Tibial nerve (tissue), 4 donors: Measurements from ENCODE around the gene FNDC3B. TPM values are rescaled to one million over a fixed set of nuclear protein-coding genes. Genes with fewer than 3 reads are reported as not detected.

Experiments used
- DNase-seq, 2 donors: peaks; one replicate each; pipeline ENCODE4 v3.0.0-alpha.2; 2019; ENCODE audit warnings: low spot score in 2 of 2
- H3K27ac ChIP-seq, 4 donors: fragments of 200-600 bp; sonication (generic) in 3 of 4; one replicate each; pipeline ENCODE4 v1.5.1; 2017 to 2019; ENCODE audit warnings: mild to moderate bottlenecking in 1 of 4
- H3K27me3 ChIP-seq, 2 donors: fragments of 200-600 bp; sonication (generic) in 1 of 2; one replicate each; pipeline versions ENCODE4 v1.5.1 to v1.6.0; 2017 to 2019
- H3K36me3 ChIP-seq, 3 donors: fragments of 200-600 bp; sonication (generic); one replicate each; pipeline ENCODE4 v1.5.1; 2018 to 2019
- H3K4me1 ChIP-seq, 4 donors: fragments of 200-600 bp; sonication (generic) in 3 of 4; one replicate each; pipeline ENCODE4 v1.5.1; 2017 to 2019
- H3K4me3 ChIP-seq, 4 donors: fragments of 200-600 bp; sonication (generic) in 3 of 4; one replicate each; pipeline ENCODE4 v1.5.1; 2017 to 2019; ENCODE audit warnings: mild to moderate bottlenecking in 1 of 4, moderate library complexity in 1 of 4
- H3K9me3 ChIP-seq, 4 donors: fragments of 200-600 bp; sonication (generic) in 3 of 4; one replicate each; pipeline ENCODE4 v1.5.1; 2017 to 2019
- EP300 ChIP-seq, 2 donors: sonication (generic); formaldehyde crosslinking; IDR thresholded peaks; one replicate each; pipeline ENCODE4 v1.6.1; 2017; ENCODE audit warnings: antibody characterized with exemption in 2 of 2, mild to moderate bottlenecking in 1 of 2
- POLR2A ChIP-seq, 2 donors: fragments of 450-650 bp; IDR thresholded peaks; one replicate each; pipeline ENCODE4 v1.6.1; 2017; ENCODE audit warnings: antibody characterized with exemption in 2 of 2, mild to moderate bottlenecking in 2 of 2, moderate library complexity in 2 of 2
- WGBS, 2 donors: methylation state at CpG; one replicate each; pipeline ENCODE4 v1.1.5; 2018; 5-methylcytosine and 5-hydroxymethylcytosine counted together
- total RNA-seq, 4 donors: library from RNA; depleted of rRNA; stranded (reverse); fragments of >200 nt; gene quantifications; one replicate each; pipeline ENCODE4 v1.1.0, GENCODE V29; 2016
- TF ChIP-seq, protein P1 (sequence below), 5 experiments: fragments of 200-600 bp in 3 of 5; fragments of 450-650 bp in 2 of 5; sonication (generic) in 3 of 5; IDR thresholded peaks; one replicate each; pipeline ENCODE4 v1.5.1; 2016 to 2019; ENCODE audit warnings: antibody characterized with exemption in 5 of 5, mild to moderate bottlenecking in 3 of 5, moderate library complexity in 2 of 5

The FNDC3B gene
- total RNA-seq, 4 donors from 2014 or later, result 87.5 to 106 (median 95.7) TPM

DNA sequence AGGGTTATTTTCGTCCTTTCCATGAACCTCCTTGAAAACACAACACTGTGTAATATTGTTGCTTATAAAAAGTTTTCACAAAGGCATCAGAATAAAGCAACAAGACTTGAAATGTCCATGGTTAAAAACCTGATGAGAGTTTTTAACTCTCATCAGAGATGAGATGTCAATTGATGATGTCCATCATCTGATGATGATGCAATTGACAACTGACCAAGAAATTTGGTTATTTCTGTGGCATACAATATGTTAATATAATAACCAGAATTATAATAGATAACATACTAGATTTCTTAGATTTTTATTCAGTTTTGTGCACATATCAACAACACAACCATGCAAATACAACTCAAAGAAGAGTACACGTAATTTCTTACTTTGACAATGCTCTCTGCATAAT is 15.5 kb upstream of the FNDC3B start:
- Histone ChIP-seq H3K4me1 (no peaks in the 10 kb centered on the region), H3K9me3 (no peaks in the 10 kb centered on the region), H3K27me3 (no peaks in the 10 kb centered on the region), H3K27ac (no peak overlapping the region), H3K36me3 (no peaks in the 10 kb centered on the region), H3K4me3 (no peak overlapping the region)
- DNase-seq, result no peak
- WGBS, 2 donors, result 83 to 89% methylated on average over 2 of the region's 2 CpGs
- TF ChIP-seq, protein P1, sequence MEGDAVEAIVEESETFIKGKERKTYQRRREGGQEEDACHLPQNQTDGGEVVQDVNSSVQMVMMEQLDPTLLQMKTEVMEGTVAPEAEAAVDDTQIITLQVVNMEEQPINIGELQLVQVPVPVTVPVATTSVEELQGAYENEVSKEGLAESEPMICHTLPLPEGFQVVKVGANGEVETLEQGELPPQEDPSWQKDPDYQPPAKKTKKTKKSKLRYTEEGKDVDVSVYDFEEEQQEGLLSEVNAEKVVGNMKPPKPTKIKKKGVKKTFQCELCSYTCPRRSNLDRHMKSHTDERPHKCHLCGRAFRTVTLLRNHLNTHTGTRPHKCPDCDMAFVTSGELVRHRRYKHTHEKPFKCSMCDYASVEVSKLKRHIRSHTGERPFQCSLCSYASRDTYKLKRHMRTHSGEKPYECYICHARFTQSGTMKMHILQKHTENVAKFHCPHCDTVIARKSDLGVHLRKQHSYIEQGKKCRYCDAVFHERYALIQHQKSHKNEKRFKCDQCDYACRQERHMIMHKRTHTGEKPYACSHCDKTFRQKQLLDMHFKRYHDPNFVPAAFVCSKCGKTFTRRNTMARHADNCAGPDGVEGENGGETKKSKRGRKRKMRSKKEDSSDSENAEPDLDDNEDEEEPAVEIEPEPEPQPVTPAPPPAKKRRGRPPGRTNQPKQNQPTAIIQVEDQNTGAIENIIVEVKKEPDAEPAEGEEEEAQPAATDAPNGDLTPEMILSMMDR (IDR thresholded peaks at IDR 0.05), result no peak
- TF ChIP-seq EP300 (IDR thresholded peaks at IDR 0.05), result no peak
- TF ChIP-seq POLR2A (IDR thresholded peaks at IDR 0.05), result no peak

DNA sequence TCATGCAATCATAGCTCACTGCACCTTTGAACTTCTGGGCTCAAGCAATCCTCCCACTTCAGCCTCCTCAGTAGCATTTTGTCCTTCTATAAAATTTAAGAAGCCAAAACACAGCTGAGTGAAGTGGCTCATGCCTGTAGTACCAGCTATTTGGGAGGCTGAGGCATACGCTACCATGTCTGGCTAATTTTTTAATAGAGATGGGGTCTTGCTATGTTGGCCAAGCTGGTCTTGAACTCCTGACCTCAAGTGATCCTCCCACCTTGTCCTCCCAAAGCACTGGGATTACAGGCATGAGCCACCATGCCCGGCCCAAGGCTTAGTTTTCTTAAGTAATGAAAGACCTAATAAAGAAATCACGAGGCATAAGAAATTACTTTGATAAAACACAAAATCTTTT is 14.7 kb upstream of the FNDC3B start:
- Histone ChIP-seq H3K4me3 (no peak overlapping the region), H3K9me3 (no peaks in the 10 kb centered on the region), H3K36me3 (no peaks in the 10 kb centered on the region), H3K27ac (no peak overlapping the region), H3K4me1 (no peaks in the 10 kb centered on the region), H3K27me3 (no peaks in the 10 kb centered on the region)
- WGBS, 2 donors, result 90 to 94% methylated on average over 3 of the region's 3 CpGs
- TF ChIP-seq POLR2A (IDR thresholded peaks at IDR 0.05) (no peak), EP300 (IDR thresholded peaks at IDR 0.05) (no peak)
- TF ChIP-seq, protein P1 (IDR thresholded peaks at IDR 0.05), result no peak
- no peak for DNase-seq

DNA sequence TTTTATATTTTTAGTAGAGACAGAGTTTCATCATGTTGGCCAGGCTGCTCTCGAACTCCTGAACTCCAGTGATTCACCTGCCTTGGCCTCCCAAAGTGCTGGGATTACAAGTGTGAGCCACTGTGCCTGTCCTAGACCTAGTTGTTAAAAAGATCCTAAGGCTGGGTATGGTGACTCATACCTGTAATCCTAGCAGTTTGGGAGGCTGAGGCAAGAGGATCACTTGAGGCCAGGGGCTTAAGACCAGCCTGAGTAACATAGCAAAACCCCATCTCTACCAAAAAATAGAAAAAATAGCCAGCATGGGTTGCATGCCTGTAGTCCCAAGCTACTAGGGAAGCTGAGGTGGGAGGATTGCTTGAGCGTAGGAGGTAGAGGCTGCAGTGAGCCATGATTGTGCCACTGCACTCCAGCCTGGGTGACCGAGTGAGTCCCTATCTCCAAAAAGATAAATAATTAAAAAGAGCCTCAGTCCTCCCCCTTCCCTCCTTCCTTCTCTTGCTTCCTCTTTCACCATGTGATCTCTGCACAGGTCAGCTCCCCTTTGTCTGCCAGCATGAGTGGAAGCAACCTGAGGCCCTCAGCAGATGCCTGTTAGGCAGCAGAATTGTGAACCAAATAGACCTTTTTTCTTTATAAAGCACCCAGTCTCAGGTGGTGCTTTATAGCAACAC is 9.8 kb upstream of the FNDC3B start:
- Histone ChIP-seq H3K4me1 (no peaks in the 10 kb centered on the region), H3K9me3 (no peaks in the 10 kb centered on the region), H3K27me3 (no peaks in the 10 kb centered on the region), H3K27ac (no peak overlapping the region), H3K4me3 (no peak overlapping the region), H3K36me3 (no peaks in the 10 kb centered on the region)
- 93 to 95% methylated on average over 3 of the region's 3 CpGs for WGBS, 2 donors
- no peak for TF ChIP-seq EP300 (IDR thresholded peaks at IDR 0.05)
- TF ChIP-seq, protein P1 (IDR thresholded peaks at IDR 0.05), result no peak
- TF ChIP-seq POLR2A (IDR thresholded peaks at IDR 0.05), result no peak
- no peak for DNase-seq

DNA sequence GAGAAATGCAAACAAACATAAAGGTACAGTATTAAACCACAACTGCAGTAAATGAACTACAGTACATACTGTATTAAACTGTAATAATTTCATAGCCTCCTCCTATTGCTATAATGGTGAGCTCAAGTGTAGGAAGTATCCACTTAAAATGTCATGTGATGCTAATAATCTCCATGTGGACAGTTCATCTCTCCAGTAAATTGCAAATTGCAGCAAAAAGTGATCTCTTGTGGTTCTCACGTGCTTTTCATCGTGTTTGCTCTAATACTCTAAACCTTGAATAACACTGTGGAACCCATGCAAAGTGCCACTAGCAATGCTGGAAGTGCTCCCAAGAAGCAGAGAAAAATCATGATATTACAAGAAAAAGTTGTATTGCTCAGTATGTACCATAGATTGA is 9.2 kb upstream of the FNDC3B start:
- H3K4me3 ChIP-seq, result no peak overlapping the region
- H3K4me1 ChIP-seq, result no peaks in the 10 kb centered on the region
- DNase-seq, result no peak
- TF ChIP-seq, protein P1 (IDR thresholded peaks at IDR 0.05), result no peak
- TF ChIP-seq EP300 (IDR thresholded peaks at IDR 0.05), result no peak
- no peak for TF ChIP-seq POLR2A (IDR thresholded peaks at IDR 0.05)
- H3K9me3 ChIP-seq, result no peaks in the 10 kb centered on the region
- H3K27me3 ChIP-seq, result no peaks in the 10 kb centered on the region
- no peaks in the 10 kb centered on the region for H3K36me3 ChIP-seq
- 78 to 90% methylated on average over 2 of the region's 2 CpGs for WGBS, 2 donors
- H3K27ac ChIP-seq, result no peak overlapping the region

DNA sequence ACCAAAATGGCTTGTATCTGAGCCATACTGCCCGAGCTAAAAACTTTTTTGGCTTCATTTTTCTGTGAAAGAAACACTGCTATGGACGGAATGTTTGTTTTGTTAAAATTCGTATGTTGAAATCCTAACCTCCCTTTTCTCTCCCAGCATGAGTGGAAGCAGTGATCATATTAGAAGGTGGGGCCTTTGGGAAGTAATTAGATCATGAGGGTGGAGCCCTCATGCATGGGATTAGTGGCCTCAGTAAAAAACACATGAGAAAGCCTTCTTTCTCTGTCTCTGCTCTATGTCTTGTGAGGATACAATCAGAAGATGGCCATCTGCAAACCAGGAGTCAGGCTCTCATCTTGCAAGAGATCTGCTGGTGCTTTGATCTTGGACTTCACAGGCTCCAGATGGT is 7.4 kb upstream of the FNDC3B start:
- Histone ChIP-seq H3K36me3 (no peaks in the 10 kb centered on the region), H3K27me3 (no peaks in the 10 kb centered on the region), H3K4me3 (no peak overlapping the region), H3K4me1 (no peaks in the 10 kb centered on the region), H3K9me3 (no peaks in the 10 kb centered on the region), H3K27ac (no peak overlapping the region)
- DNase-seq, result no peak
- TF ChIP-seq, protein P1 (IDR thresholded peaks at IDR 0.05), result no peak
- TF ChIP-seq EP300 (IDR thresholded peaks at IDR 0.05) (no peak), POLR2A (IDR thresholded peaks at IDR 0.05) (no peak)
- 82 to 84% methylated on average over 3 of the region's 3 CpGs for WGBS, 2 donors
